WTC11 (cell line): Measurements from ENCODE around the gene CRKL.

Experiments used
- CTCF ChIP-seq: fragments of 200-600 bp; IDR thresholded peaks from 2 replicates; pipeline ENCODE4 v1.8.0; 2022; ENCODE audit warnings: antibody characterized with exemption
- MAX ChIP-seq: sonication (generic); formaldehyde crosslinking; IDR thresholded peaks from 2 replicates; pipeline ENCODE4 v1.8.0; 2022; ENCODE audit warnings: mild to moderate bottlenecking, missing genetic modification reagents
- NR1H2 ChIP-seq: sonication (generic); formaldehyde crosslinking; IDR thresholded peaks from 2 replicates; pipeline ENCODE4 v1.9.0; 2021; ENCODE audit warnings: mild to moderate bottlenecking, moderate library complexity, missing genetic modification reagents

GRCh38 chr22:21000207-21000986, 83.2 kb downstream of the CRKL start:
- TF ChIP-seq CTCF: no peak
- TF ChIP-seq MAX (CRISPR knock-in tag): no peak
- no peak for TF ChIP-seq NR1H2
